ENCODE data around the gene PCED1B. TPM values are rescaled to one million over a fixed set of nuclear protein-coding genes. Genes with fewer than 3 reads are reported as not detected.

Gene PCED1B
- total RNA-seq, 1 experiment from 2014 or later: 0.86 TPM

DNA sequence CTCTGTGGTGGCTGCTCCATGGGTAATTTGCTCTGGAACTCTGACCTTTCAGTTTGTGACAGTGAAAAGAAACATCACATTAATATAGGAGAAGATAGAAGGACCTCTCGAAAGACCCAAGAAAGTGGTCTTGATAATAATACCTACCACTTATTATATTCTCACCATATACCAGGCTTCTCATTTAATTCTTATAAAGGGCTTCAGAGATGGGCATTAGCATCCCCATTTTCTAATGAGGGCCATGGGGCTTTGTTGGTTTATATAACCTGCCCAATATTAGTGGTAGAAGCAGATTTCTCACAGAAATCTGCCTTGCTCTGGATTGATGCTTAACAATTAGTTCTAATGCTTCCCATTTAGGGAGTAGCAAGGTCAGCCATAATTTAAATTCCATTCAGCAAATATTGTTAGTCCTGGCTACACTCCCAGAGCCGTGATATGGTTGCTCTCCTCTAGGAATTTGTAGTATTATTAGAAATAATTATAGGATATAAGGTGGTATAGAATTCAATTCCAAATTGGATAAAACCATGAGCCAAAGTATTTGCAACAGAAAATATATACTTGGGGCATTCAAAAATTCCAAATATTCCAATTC, 7.8 kb downstream of the PCED1B start:
- Histone ChIP-seq H3K27ac (ENCODE audit: low read depth, low read length) (no peak overlapping the region), H3K4me2 (ENCODE audit: low read length) (no peak overlapping the region), H3K9me2 (ENCODE audit: insufficient read depth) (no peaks in the 10 kb centered on the region), H3K79me2 (ENCODE audit: insufficient read depth, low read length) (no peaks in the 10 kb centered on the region), H2AFZ (ENCODE audit: low read depth, low read length, poor library complexity, severe bottlenecking) (no peak overlapping the region), H3K4me3 (replicated peaks in 1 of 2; ENCODE audit: low read depth in 1 of 2, low read length in 2 of 2) (no peak overlapping the region), H3K36me3 (ENCODE audit: control insufficient read depth in 1 of 2, insufficient read depth in 2 of 2, low read length in 2 of 2) (no peaks in the 10 kb centered on the region), H4K20me1 (ENCODE audit: insufficient read depth) (no peaks in the 10 kb centered on the region), H3K4me1 (ENCODE audit: control insufficient read depth in 1 of 2, insufficient read depth in 2 of 2, low read length in 2 of 2) (peaks cover 13 to 52% of the 10 kb centered on the region in 2 experiments), H3K9me3 (ENCODE audit: control insufficient read depth in 1 of 2, insufficient read depth in 1 of 2, low read depth in 1 of 2, low read length in 2 of 2) (no peaks in the 10 kb centered on the region), H3K9ac (ENCODE audit: low read length) (no peak overlapping the region), H3K27me3 (ENCODE audit: insufficient read depth, low read length) (no peaks in the 10 kb centered on the region)
- RAD21 ChIA-PET (ENCODE audit: low non-redundant PET in 1 of 2, low total read pairs in 2 of 2, uncharacterized antibody in 2 of 2, unreplicated experiment in 2 of 2): no interaction called here
- POLR2A ChIA-PET: no interaction called here
- TF ChIP-seq SP1 (IDR thresholded peaks at IDR 0.05; ENCODE audit: low read depth): no peak
- no peak for TF ChIP-seq ZNF274 (IDR thresholded peaks at IDR 0.05; ENCODE audit: low read depth, low read length)
- no peak for TF ChIP-seq FOSL1 (IDR thresholded peaks at IDR 0.05; ENCODE audit: low read depth)
- no peak for TF ChIP-seq SIN3A (IDR thresholded peaks at IDR 0.05; ENCODE audit: low read depth)
- no peak for TF ChIP-seq CBX3 (IDR thresholded peaks at IDR 0.05; ENCODE audit: low read depth)
- TF ChIP-seq EGR1 (IDR thresholded peaks at IDR 0.05; ENCODE audit: low read depth): no peak
- TF ChIP-seq EZH2 (IDR thresholded peaks at IDR 0.05): no peak
- no peak for TF ChIP-seq EZH2phosphoT487 (IDR thresholded peaks at IDR 0.05; ENCODE audit: borderline replicate concordance)
- TF ChIP-seq YY1 (IDR thresholded peaks at IDR 0.05; ENCODE audit: extremely low read depth, insufficient replicate concordance, low read depth, low read length): no peak
- no peak for TF ChIP-seq TCF7L2 (IDR thresholded peaks at IDR 0.05; ENCODE audit: borderline replicate concordance, extremely low read depth, insufficient read depth, insufficient read length)
- TF ChIP-seq, protein P1, sequence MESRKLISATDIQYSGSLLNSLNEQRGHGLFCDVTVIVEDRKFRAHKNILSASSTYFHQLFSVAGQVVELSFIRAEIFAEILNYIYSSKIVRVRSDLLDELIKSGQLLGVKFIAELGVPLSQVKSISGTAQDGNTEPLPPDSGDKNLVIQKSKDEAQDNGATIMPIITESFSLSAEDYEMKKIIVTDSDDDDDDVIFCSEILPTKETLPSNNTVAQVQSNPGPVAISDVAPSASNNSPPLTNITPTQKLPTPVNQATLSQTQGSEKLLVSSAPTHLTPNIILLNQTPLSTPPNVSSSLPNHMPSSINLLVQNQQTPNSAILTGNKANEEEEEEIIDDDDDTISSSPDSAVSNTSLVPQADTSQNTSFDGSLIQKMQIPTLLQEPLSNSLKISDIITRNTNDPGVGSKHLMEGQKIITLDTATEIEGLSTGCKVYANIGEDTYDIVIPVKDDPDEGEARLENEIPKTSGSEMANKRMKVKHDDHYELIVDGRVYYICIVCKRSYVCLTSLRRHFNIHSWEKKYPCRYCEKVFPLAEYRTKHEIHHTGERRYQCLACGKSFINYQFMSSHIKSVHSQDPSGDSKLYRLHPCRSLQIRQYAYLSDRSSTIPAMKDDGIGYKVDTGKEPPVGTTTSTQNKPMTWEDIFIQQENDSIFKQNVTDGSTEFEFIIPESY (IDR thresholded peaks at IDR 0.05; ENCODE audit: extremely low read depth, insufficient replicate concordance, low read length): no peak
- TF ChIP-seq, protein P2, sequence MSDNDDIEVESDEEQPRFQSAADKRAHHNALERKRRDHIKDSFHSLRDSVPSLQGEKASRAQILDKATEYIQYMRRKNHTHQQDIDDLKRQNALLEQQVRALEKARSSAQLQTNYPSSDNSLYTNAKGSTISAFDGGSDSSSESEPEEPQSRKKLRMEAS (IDR thresholded peaks at IDR 0.05): no peak
- TF ChIP-seq, protein P3, sequence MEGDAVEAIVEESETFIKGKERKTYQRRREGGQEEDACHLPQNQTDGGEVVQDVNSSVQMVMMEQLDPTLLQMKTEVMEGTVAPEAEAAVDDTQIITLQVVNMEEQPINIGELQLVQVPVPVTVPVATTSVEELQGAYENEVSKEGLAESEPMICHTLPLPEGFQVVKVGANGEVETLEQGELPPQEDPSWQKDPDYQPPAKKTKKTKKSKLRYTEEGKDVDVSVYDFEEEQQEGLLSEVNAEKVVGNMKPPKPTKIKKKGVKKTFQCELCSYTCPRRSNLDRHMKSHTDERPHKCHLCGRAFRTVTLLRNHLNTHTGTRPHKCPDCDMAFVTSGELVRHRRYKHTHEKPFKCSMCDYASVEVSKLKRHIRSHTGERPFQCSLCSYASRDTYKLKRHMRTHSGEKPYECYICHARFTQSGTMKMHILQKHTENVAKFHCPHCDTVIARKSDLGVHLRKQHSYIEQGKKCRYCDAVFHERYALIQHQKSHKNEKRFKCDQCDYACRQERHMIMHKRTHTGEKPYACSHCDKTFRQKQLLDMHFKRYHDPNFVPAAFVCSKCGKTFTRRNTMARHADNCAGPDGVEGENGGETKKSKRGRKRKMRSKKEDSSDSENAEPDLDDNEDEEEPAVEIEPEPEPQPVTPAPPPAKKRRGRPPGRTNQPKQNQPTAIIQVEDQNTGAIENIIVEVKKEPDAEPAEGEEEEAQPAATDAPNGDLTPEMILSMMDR (IDR thresholded peaks at IDR 0.05 in 2 of 3, conservative IDR thresholded peaks at IDR 0.05 in 1 of 3; ENCODE audit: borderline replicate concordance in 1 of 3, insufficient read depth in 1 of 3, low read depth in 2 of 3, low read length in 2 of 3): no peak
- no peak for TF ChIP-seq ZFX (IDR thresholded peaks at IDR 0.05)
- TF ChIP-seq POLR2A (IDR thresholded peaks at IDR 0.05; ENCODE audit: borderline replicate concordance, extremely low read depth, insufficient read depth, insufficient read length): no peak
- TF ChIP-seq SRF (IDR thresholded peaks at IDR 0.05; ENCODE audit: low read depth): no peak
- TF ChIP-seq ELF1 (IDR thresholded peaks at IDR 0.05; ENCODE audit: borderline replicate concordance, low read depth): no peak
- no TSS peak for BruUV-seq (replicated peaks)
- CTCF ChIA-PET: interaction anchor here (2.0 kb wide), 1 partner anchor 16 kb away, joined by 11 read pairs; no protein-coding TSS in a partner anchor
- ATAC-seq (no peak), DNase-seq (ENCODE audit: low read depth, low spot score) (no peak)
- intact Hi-C loops (cut with micrococcal nuclease): no loop called here

Measured in HCT116 (cell line).